Bladder microvascular endothelial cell (primary cell): Measurements from ENCODE around the gene KCNK2. TPM values are rescaled to one million over a fixed set of nuclear protein-coding genes. Genes with fewer than 3 reads are reported as not detected.

Experiments used
- total RNA-seq: library from RNA; depleted of rRNA; stranded (reverse); fragments of >200 nt; gene quantifications from 2 replicates; pipeline ENCODE4 v1.2.3, GENCODE V29; 2014

KCNK2 gene
- total RNA-seq: not detected in 2 replicates

GRCh38 chr1:215082532-215083382 is at the start of gene KCNK2:
KCNK2 (plus strand) TSS chr1:215082737; CDS start chr1:215083386, 649 bp downstream.

